ENCODE measurements around the gene XPNPEP2. TPM values are rescaled to one million over a fixed set of nuclear protein-coding genes. Genes with fewer than 3 reads are reported as not detected.

XPNPEP2 gene
- total RNA-seq, 1 experiment from 2014 or later = not detected

DNA sequence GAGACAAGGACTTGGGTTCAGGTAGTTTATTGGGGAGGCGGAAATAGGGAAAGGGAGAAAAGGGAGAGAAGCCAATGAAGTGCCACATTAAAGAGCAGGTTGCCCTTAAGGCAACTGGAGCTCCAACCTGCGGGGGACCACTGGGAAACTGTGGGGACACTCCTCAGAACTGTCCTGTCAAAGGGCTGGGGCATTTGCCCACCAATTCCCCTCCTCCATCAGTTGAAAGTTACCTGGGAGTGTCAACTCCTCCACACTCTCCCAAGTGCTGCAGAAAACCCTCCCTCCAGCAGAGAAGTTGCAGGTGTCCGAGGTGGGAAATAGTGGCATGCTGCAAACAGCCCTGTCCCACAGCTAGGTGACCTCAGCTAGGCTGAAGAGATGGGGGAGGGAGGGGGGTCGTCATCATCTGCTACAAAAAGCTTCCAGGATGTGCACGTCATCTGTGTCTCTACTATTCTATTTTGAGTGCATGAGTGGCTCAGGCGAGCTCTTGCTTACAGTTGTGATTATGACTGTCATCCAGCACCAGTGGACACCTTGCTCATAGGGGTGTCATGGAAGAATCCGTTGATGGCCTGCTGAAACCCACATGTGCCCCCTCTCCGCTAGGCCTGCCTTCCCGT is 41.5 kb upstream of the XPNPEP2 start:
- intact Hi-C loops (cut with micrococcal nuclease; ENCODE audit: unreplicated experiment) = no loop called here
- Mint-ChIP-seq H3K4me1 (ENCODE audit: low read depth, unreplicated experiment) (no peaks in the 10 kb centered on the region), H3K4me3 (ENCODE audit: low read depth, unreplicated experiment) (no peak overlapping the region), H3K36me3 (ENCODE audit: insufficient read depth, unreplicated experiment) (no peaks in the 10 kb centered on the region), H3K27ac (ENCODE audit: unreplicated experiment) (no peak overlapping the region), H3K27me3 (ENCODE audit: unreplicated experiment) (peaks cover 22% of the 10 kb centered on the region), H3K9me3 (ENCODE audit: low read depth, unreplicated experiment) (no peaks in the 10 kb centered on the region)
- DNase-seq = no peak
- no TSS peak for BruUV-seq (replicated peaks)
- CTCF ChIA-PET = no interaction called here
- TF ChIP-seq, protein P1, sequence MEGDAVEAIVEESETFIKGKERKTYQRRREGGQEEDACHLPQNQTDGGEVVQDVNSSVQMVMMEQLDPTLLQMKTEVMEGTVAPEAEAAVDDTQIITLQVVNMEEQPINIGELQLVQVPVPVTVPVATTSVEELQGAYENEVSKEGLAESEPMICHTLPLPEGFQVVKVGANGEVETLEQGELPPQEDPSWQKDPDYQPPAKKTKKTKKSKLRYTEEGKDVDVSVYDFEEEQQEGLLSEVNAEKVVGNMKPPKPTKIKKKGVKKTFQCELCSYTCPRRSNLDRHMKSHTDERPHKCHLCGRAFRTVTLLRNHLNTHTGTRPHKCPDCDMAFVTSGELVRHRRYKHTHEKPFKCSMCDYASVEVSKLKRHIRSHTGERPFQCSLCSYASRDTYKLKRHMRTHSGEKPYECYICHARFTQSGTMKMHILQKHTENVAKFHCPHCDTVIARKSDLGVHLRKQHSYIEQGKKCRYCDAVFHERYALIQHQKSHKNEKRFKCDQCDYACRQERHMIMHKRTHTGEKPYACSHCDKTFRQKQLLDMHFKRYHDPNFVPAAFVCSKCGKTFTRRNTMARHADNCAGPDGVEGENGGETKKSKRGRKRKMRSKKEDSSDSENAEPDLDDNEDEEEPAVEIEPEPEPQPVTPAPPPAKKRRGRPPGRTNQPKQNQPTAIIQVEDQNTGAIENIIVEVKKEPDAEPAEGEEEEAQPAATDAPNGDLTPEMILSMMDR (IDR thresholded peaks at IDR 0.05; ENCODE audit: unreplicated experiment) = no peak

DNA sequence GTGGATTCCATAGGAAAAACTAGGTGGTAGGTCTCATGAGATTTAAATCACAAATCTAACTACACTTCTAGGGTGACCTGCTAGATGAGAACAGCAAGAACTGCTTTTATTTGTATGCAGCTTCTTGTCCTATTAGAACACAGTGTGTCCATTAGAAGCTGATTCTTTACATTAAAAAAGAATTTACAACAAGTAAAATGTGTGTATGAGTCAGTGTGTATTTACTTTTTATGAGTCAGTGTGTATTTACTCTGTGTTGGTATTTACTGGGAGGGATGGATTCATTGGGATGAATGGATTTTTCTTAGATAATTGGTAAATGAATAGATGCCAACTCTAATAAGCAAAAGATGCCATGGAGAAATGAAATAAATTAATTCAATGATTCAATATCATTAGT is 40.6 kb upstream of the XPNPEP2 start:
- Mint-ChIP-seq H3K9me3 (ENCODE audit: low read depth, unreplicated experiment) (no peaks in the 10 kb centered on the region), H3K36me3 (ENCODE audit: insufficient read depth, unreplicated experiment) (no peaks in the 10 kb centered on the region), H3K4me1 (ENCODE audit: low read depth, unreplicated experiment) (no peaks in the 10 kb centered on the region), H3K27ac (ENCODE audit: unreplicated experiment) (no peak overlapping the region), H3K4me3 (ENCODE audit: low read depth, unreplicated experiment) (no peak overlapping the region), H3K27me3 (ENCODE audit: unreplicated experiment) (peaks cover 22% of the 10 kb centered on the region)
- CTCF ChIA-PET = no interaction called here
- BruUV-seq (replicated peaks) = no TSS peak
- TF ChIP-seq, protein P1 (IDR thresholded peaks at IDR 0.05; ENCODE audit: unreplicated experiment) = no peak
- no peak for DNase-seq
- intact Hi-C loops (cut with micrococcal nuclease; ENCODE audit: unreplicated experiment) = no loop called here

DNA sequence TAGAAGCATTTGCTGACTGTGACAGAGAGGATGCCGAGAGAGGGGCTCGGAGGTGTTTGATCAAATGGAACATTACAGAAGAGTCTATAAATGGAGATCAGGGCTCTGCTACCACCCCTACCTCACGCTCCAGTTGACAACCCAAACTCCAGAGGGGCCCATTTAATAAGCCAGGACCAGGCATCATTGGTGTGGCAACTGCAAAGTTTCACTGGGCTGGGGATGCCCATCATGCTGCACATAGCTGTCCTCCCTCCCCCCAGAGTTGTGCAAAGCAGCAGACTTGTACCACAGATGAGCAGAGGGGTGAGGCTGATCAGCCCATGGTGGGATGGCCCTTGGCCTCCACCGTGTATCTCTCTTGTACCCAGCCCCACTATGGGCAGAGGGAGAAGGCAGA is 38.2 kb upstream of the XPNPEP2 start:
- H3K36me3 Mint-ChIP-seq (ENCODE audit: insufficient read depth, unreplicated experiment) = no peaks in the 10 kb centered on the region
- no peak overlapping the region for H3K27ac Mint-ChIP-seq (ENCODE audit: unreplicated experiment)
- CTCF ChIA-PET = no interaction called here
- H3K9me3 Mint-ChIP-seq (ENCODE audit: low read depth, unreplicated experiment) = no peaks in the 10 kb centered on the region
- intact Hi-C loops (cut with micrococcal nuclease; ENCODE audit: unreplicated experiment) = no loop called here
- no peak for DNase-seq
- H3K4me1 Mint-ChIP-seq (ENCODE audit: low read depth, unreplicated experiment) = no peaks in the 10 kb centered on the region
- peaks cover 16% of the 10 kb centered on the region for H3K27me3 Mint-ChIP-seq (ENCODE audit: unreplicated experiment)
- TF ChIP-seq, protein P1 (IDR thresholded peaks at IDR 0.05; ENCODE audit: unreplicated experiment) = no peak
- no TSS peak for BruUV-seq (replicated peaks)
- H3K4me3 Mint-ChIP-seq (ENCODE audit: low read depth, unreplicated experiment) = no peak overlapping the region

- Mint-ChIP-seq H3K4me3 (ENCODE audit: low read depth, unreplicated experiment) (no peak overlapping the region), H3K27me3 (ENCODE audit: unreplicated experiment) (peaks cover 7% of the 10 kb centered on the region), H3K4me1 (ENCODE audit: low read depth, unreplicated experiment) (no peaks in the 10 kb centered on the region), H3K9me3 (ENCODE audit: low read depth, unreplicated experiment) (no peaks in the 10 kb centered on the region), H3K36me3 (ENCODE audit: insufficient read depth, unreplicated experiment) (no peaks in the 10 kb centered on the region), H3K27ac (ENCODE audit: unreplicated experiment) (no peak overlapping the region)
- TF ChIP-seq, protein P1 (IDR thresholded peaks at IDR 0.05; ENCODE audit: unreplicated experiment) = no peak
- no TSS peak for BruUV-seq (replicated peaks)
- intact Hi-C loops (cut with micrococcal nuclease; ENCODE audit: unreplicated experiment) = no loop called here
- CTCF ChIA-PET = interaction anchor here (1.0 to 1.2 kb wide), 2 partner anchors 12 to 36 kb away, joined by 3 to 8 read pairs; no protein-coding TSS in a partner anchor
- no peak for DNase-seq
Observed at GRCh38 chrX:129701624-129702069, 37.1 kb upstream of the XPNPEP2 start.
